SK-N-DZ (cell line): ENCODE results near the gene ADAMTS19.

Experiments
- DNase-seq: peaks from one replicate; pipeline ENCODE4 v3.0.0-alpha.2; 2015; ENCODE audit warnings: low spot score

Gene ADAMTS19

DNA sequence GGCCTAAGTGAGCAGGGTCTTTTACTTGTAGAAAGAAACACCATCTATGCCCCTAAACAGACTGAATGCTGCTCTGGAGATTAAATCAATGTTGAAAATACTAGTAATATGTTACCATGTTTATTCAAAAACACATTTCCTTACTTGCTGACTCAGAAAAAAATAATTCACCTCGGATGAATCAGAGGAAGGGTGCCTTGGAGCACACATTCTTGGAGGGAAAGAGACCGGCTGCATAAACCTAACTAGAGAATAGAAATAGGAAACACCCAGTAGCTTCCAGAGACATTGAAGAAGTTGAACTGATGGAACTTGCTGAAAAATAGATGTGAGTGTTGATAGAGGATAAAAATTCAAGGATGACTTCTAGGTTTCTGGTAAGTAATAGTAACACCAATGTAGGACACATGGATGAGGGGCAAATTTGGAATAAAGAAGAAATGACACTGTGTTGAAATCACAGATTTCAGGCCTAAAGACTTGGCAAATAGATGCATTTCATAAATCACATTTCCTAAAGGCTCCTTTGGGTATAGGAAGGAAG lies 210.9 kb downstream of the ADAMTS19 start:
- DNase-seq: no peak

DNA sequence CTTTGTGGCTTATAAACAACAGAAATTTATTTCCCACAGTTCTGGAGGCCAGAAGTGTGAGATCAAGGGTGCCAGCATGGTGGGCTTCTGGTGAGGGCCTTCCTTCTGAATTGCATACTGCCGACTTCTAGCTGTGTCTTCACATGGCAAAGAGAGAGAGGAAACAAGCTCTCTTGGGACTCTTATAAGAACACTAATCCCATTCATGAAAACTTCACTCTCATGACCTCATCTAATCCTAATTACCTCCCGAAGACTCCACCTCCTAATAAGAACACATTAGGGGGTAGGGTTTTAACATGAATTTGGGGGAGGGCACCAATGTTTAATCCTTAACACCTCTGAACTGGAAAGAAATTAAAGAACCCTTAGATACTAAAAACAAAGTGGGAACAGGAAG lies 211.9 kb downstream of the ADAMTS19 start:
- no peak for DNase-seq

DNA sequence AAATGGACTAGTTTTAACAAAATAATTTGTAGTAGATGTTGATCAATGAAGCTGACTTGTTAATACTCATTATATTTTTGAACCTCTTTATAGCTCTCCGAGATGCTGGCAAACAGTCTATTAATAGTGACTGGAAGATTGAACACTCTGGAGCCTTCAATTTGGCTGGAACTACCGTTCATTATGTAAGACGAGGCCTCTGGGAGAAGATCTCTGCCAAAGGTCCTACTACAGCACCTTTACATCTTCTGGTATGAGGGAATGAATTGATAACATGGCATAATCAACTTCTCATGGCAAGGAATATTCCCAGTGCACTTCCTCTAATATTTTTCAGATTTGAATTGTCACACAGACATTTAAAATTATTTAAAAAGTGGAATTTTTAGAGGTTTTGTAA lies 219.6 kb downstream of the ADAMTS19 start:
- no peak for DNase-seq

DNA sequence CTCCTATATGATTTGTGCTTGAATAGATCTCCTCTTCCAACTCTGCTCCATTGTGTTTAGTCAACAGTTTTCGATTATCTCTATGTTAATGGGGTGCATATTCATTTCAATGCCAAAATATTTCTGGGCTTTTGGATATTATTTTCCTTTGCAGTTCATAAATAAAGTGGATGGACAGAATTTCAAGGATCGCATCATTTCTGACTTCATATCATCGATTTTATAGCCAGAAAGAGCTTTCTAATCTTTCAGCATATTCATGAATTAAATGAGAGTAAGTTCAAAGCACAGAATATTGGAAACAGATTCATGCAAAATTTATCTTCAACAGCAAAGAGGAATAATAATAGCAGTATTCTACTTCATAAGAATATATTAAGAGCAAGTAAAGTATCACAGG lies 227.8 kb downstream of the ADAMTS19 start:
- DNase-seq: no peak

DNA sequence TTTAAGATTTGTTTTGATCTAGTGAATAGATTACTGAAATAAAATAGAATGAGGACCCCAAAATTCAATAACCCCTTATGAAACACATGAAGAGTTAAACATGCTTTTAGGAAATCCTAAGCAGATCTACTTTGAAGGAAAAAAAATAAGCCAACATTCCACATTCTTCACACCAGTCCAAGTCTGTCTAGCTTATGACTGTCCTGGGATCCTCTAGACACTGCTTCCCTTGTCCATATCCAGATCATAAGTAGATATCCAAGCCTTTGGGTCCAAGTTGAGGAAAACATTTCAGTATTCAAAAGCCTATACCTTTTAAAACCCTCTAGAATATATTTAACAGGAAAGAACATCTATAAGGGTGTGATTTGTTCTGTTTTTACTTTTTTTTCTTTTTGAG lies 228.9 kb downstream of the ADAMTS19 start:
- no peak for DNase-seq

DNA sequence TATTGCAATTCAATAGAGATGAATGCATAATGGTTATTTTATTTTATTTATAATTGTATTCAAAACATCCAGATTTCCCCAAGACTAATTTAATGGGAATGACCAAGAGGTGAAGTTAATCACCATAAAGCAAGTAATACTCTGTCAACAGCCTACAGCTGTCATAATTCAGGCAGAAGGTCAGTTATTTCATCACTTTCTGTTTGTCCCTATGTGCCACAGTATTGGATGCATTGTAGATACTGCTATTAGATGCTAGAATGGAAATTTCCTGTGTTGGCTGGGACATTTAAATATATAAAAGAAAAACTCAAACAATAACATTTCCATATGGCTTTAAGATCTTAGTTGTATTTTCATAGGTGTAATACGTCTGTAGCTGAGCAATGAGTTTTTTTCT lies 231.1 kb downstream of the ADAMTS19 start:
- no peak for DNase-seq

DNA sequence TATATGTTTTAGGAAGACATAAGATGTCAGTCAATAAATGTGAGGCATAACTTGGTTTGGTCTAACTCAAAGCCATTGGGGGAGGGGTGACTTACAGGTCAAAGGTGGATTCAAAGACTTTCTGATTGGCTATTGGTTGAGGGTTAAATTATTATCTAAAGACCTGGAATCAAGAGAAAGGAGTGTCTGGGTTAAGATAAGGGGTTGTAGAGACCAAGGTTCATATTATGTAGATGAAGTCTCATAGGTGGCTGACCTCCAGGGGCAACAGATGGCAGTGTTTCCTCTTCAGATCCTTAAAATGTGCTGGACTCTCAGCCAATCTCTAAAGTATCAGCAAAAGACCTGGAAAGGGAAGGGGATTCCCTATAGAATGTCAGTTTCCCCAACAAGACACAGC lies 236.5 kb downstream of the ADAMTS19 start:
- no peak for DNase-seq

DNA sequence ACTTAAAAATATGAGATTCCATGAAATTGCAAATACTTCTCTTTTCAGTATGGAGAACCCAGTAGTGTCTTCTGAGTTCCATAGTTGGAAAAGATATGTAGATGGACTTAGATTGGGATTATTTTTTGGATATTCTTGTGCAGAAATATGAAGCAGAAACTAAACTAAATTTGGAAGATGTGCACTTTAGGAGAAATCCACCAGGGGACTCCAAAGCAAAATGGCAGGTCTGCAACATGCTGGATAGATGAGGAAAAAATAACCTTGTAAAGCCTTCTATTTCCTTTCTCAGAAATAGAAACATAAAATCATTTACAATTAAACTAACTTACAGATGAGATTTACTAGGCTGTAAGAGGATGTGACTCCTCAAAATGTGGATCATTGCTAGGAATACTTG lies 238.6 kb downstream of the ADAMTS19 start:
- DNase-seq: no peak

DNA sequence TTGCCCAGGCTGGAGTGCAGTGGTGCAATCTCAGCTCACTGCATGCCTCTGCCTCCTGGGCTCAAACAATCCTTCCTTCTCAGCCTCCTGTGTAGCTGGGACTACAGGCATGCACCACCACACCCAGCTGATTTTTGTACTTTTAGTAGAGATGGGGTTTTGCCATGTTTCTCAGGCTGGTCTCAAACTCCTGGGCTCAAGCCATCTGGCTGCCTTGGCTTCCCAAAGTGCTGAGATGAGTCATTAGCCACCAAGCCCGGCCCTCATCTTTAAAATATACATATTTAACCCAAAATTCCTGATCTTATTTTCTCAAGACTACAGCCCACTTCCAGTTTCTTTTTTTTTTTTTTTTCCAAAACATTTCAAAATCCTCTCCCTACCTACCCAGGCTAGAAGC lies 256.1 kb downstream of the ADAMTS19 start:
- no peak for DNase-seq

DNA sequence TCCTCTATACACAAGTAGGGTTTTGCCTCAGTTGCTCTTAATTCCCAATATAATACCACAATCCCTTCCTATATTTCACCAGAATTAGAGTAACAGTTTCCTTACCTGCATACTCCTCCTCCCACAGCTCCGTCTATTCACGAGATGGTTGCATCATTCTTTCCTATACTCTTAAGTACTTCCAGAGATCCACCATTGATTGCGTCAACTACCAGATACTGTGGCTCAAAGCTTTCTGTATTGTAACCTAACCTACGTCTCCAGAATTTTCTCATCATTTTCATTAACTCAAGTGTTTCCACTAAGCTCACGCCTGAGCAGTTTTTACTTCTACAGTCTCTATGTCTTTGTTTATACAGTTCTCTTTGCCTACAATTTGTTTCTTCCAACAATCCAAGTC lies 256.6 kb downstream of the ADAMTS19 start:
- DNase-seq: no peak

DNA sequence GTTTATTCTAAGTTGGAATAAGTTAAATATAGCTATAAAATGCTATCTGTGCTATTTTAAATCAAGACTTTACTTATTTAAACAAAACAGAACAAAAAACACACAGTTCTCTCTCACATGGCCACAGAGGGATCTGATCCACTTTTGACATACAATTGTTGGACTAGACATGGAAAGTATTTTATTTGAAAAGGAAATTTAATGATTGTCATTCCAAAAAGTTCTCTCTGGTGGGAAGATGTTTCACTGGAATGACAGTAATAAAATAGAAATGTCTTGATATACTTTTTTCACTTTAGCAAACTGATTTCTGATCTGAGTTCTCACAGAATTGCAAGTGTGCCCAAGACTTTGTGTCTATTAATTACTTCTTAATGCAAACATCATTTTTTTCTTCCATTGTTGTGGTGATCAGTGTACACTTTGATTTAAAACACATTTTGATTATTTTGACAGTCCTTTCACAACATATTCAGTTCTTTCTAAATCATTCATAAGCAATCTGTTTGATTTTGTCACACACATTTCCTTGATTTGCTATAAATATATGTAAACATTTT lies 257.7 kb downstream of the ADAMTS19 start:
- DNase-seq: no peak

DNA sequence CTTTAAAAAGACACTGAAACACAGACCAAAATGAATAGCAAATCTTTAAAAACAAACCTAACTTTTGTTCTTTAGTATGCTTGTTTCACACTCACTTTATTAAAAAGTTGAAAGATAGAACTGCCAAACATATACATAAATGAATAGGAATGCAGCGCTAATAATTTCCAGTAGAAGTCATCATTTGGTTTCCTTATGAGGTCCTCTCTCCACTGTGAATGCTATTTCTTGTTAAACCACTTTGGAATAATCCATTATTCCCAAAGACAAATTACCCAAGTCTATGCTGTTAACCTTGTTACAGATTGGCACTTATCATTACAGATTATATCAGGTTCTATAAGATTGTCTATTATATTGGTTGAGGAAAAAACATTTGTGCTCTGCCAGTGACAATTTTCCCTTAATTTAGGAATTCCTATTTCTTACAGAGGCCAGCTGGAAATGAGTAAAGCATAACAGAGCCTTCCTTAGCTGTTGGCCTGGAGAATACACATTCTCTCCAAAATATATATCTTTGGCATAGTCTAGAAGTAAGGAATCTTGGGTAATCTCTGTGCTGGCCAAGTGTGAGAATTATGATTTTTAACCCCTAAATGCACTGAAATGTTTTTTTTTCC lies 258.5 kb downstream of the ADAMTS19 start:
- no peak for DNase-seq

DNA sequence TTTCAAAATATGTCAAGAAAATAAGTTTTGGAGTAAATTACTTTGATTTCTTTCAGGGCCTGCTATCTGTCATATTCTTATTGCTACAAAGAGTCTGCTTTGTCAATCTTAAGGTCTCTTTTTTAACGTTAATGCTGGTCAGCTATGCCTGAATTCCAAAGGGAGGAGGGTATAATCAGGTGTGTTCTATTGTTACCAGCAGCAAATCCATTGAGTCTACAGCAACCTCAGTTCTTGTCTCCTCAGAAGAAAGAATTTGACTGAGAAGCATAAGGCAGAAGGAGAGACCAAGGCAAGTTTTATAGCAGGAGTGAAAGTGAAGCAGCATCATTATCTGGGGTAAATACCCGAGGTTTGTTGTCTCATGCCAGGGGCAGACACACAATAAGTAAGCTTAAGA lies 264.1 kb downstream of the ADAMTS19 start:
- no peak for DNase-seq

DNA sequence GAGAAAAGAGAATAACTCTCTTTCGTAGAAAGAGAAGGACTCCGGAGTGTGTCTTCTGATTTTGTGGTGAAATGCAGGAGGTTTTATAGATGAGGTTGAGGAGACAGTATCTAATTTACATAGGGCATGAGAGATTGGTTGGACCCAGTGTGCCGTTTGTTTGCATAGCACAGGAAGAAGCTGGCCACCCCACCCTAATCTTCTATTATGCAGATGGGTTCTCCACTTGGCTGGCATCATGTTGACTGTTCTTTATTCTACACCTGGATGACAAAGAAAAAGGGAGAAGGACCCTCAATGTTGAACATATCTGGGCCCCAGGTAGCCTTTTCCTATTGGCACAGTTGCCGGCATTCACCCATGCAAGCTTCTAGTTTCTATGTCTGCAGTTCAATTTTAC lies 264.5 kb downstream of the ADAMTS19 start:
- no peak for DNase-seq

DNA sequence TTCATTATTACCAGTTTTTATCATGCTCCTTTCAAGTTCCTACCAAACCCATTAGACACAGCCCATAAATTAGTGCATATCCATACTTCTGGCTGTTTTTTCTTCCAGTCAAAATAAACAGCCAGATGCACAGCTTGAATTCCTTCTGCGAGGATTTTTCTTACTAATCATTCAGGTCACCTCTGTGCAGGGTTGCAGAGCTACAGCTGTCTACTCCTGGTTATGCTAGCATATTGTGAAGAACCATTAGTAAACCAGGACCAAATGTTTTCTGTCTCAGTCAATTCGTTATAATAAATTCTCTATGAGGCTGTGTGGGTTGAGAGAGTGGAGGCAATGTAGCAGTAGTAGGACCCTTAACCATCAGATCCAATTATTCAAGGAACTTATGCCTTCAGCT lies 279.7 kb downstream of the ADAMTS19 start:
- DNase-seq: no peak

DNA sequence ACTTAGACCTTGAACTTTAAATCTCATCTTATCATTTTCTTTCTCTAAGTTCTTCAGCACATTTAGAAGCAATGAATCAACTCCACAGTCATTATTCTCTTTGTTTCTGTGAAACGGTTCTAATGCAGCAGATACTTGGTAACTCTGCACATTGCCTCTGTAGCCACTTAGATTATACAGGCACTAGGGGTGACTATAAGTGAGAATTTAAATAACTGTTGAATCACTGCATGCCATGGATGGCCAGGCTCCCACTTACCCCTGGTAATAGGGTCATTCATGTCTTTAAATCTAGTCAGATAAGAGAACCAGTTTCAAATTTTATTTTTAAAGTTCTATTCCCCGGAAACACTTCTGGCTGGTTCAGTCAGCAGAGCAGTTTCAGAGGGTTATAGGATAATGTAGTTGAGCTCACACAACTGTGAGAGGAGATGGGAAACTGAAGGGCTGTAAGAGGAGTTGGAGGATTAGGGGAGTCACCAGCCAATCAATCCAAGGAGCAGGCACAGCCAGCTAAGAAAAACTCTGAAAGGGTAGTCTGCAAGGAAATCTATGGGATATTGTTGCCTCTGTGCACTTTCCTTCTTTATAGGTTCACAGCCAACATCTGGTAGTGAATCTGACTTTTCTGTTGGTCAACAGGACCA lies 283.6 kb downstream of the ADAMTS19 start:
- no peak for DNase-seq

DNA sequence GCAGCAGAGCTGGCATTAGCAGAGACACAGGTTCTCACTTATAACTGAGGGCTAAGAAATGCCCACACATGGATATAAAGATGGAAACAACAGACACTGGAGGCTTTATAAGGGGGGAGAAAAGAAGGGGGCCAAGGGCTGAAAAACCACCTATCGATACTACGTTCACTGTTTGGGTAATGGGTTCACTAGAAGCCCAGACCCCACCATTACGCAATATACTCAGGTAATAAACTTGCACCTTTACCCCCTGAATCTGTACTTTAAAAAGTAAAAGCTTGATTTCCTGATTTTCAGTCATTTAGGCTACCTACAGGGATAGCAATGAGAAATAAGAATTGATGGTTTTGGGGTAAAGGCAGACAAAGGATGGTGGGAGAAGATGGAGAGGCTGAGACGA lies 285.9 kb downstream of the ADAMTS19 start:
- DNase-seq: no peak

DNA sequence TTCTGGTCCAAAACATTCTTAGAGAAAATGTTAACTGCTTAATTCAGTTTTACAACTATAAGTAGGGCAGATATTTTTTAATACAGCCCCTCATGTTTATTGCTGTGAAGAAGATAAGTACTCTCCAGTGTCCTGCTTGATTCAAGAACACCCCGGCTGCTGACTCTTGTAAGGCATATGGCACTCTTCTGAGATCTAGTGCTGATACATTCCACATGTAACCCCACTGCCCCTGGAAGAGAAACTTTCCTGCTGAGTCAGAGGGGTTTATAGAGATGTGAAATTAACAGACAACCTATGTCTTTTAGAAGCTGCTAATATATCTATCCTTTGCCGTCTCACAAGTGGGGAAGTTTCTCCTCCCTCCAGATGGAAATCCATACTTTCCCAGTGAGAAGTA lies 286.8 kb downstream of the ADAMTS19 start:
- DNase-seq: no peak

DNA sequence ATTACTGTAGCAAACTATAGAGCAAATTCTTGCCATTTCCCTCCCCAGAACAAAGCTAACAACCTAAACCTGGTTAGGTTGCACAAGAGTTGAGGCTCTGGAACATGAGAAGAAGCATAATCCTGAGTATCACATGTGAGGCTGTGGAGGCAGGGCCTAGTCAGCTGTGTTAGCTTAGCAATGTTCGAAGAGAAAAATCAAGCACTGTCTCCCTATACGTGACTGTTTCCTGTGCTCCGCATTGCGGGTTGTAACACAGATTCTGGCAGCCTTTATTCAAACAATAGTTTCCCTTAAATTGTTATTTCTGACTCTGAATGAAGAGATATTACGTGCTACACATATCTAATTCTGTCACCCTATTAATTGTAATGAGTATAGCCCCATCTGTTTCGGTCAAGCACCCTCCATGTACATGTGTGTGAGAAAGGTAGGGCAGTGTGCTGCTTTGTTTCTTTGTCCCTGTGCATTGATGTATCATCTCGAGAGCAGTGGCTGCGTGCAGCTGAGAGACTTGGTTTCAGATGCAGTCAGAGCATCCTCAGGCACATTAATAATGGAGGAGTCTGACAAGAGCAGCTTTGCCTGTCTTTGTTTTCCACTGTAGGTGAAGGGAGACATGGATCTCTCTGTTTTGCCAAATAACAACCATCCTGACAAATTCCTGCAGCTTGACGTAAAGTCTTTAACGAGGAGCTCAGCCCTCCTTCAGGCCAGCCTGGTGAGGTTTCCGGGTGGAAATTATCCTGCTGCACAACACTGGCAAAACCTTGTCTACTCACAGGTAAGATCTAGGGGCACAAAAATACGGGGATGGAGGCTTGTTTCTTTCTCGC lies 287.7 kb downstream of the ADAMTS19 start, which contains the start of gene MINAR2:
Gene MINAR2, plus strand, starts transcription at position 523 of the 836 bp plus-strand sequence. Its CDS starts 97 bp downstream, at position 620.
- no peak for DNase-seq

DNA sequence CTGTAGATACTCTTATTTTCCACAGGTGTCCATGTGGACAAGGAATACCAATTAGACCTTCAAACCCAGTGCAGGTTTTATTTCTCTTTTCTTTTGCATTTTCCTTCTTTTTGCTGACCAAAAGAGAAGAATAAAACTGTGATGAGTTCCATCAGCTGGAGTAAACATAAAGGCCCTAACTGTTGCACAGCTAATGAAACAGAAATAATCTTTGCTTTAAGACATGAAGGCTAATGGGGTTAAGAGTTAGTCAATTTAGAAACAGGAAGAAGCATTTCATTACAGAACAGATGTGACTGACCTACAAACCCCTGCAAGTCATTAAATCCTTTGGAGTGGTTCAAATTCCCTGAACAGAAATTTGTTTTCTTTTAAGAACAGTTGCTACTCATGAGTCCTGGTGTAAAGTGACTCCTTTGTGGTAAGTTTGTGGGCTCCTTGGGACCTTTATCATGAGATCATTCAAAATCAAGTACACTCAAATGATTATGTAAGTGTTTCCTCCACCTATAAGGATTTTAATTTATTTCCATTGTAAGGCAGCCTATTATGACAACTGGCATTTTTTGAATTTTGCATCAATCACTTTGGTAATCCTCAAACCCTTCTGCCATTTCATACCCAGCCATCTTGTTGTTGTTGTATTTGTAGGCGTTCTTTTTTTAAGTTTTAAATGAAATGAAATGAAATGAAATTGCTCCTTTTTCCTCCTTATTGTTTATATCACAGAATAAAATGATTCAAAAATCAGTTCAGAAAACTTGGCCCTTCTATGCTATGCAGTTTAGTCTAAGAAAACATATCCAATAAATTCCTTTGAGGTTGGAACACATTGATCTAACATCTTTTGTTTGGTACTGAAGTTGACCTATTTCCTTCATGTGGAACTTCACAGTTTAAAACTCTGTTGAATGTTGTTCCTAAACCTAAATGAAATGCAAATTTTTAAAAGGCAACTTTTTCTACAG lies 289.1 kb downstream of the ADAMTS19 start:
- no peak for DNase-seq
